Right lobe of liver (tissue), 6 donors: ENCODE measurements around the gene VWA5B2. TPM values are rescaled to one million over a fixed set of nuclear protein-coding genes. Genes with fewer than 3 reads are reported as not detected.
"Not testable (repeated sequence)": the region's sequence is repeated elsewhere in the genome, so short reads cannot be mapped to it uniquely, and the experiment has no call there.

Experiments used
- ATAC-seq, 4 donors: fragments of 200-7000 bp; cut with Tn5 transposase; one replicate each; pipeline ENCODE4 v1.9.1; 2020; ENCODE audit warnings: mild to moderate bottlenecking in 4 of 4, moderate library complexity in 4 of 4
- DNase-seq, 3 donors: peaks; one replicate each; pipeline ENCODE4 v3.0.0-alpha.2; 2020
- H3K27ac ChIP-seq, 3 donors: fragments of 200-600 bp; one replicate each; pipeline ENCODE4 v1.8.0; 2022
- H3K27me3 ChIP-seq, 2 donors: fragments of 200-600 bp; one replicate each; pipeline ENCODE4 v1.8.0; 2022
- H3K36me3 ChIP-seq, 4 donors: fragments of 200-600 bp; sonication (generic) in 1 of 4; one replicate each; pipeline versions ENCODE4 v1.5.1 to v1.8.0; 2017 to 2022; ENCODE audit warnings: control low read depth in 1 of 4
- H3K4me1 ChIP-seq, 4 donors: fragments of 200-600 bp; sonication (generic) in 1 of 4; one replicate each; pipeline versions ENCODE4 v1.5.1 to v1.8.0; 2017 to 2022; ENCODE audit warnings: control low read depth in 1 of 4
- H3K4me3 ChIP-seq, 3 donors: fragments of 200-600 bp; one replicate each; pipeline ENCODE4 v1.8.0; 2022
- H3K9me3 ChIP-seq, 4 donors: fragments of 200-600 bp; sonication (generic) in 1 of 4; one replicate each; pipeline versions ENCODE4 v1.5.1 to v1.8.0; 2017 to 2022; ENCODE audit warnings: control low read depth in 1 of 4
- POLR2A ChIP-seq: fragments of 450-650 bp; IDR thresholded peaks from one replicate; pipeline ENCODE4 v1.6.1; 2017; ENCODE audit warnings: antibody characterized with exemption, mild to moderate bottlenecking
- WGBS: methylation state at CpG from one replicate; pipeline ENCODE4 v1.1.6; 2018; ENCODE audit warnings: low coverage, low lambda C conversion rate; ENCODE audit not compliant: insufficient coverage; ENCODE audit errors: missing lambda C conversion rate; 5-methylcytosine and 5-hydroxymethylcytosine counted together
- intact Hi-C, 2 donors: fragments of 100-400 bp; cut with DNase I; formaldehyde crosslinking; loops; one replicate each; pipeline versions ENCODE4 v1.11.2 to v1.14.1; 2022
- total RNA-seq, 6 experiments: library from RNA; depleted of rRNA in 2 of 6; stranded (reverse); fragments of >200 nt in 2 of 6; fragmentation: NEBNext Ultra II Directional in 3 of 6; extraction: Animal tissue kit (Norgen Biotek cat#: 25700) in 3 of 6; gene quantifications; one replicate each; pipeline versions ENCODE4 v1.1.0 to v1.2.4, GENCODE V29; 2016 to 2023
- TF ChIP-seq, protein P1 (sequence below), 4 donors: fragments of 200-600 bp in 3 of 4; fragments of 450-650 bp in 1 of 4; IDR thresholded peaks; one replicate each; pipeline versions ENCODE4 v1.5.1 to v1.8.0; 2016 to 2022; ENCODE audit warnings: antibody characterized with exemption in 4 of 4, mild to moderate bottlenecking in 2 of 4
- donor health status: DM: no; HTN: yes; CAD: no.
- donor health status: DM: no; HTN: no; CAD: no.
- donor health status: DM: no; HTN: no; CAD: no.
- donor health status: DM: no; HTN: yes; CAD: no.
- donor health status: DM: no; HTN: yes; CAD: no.

The VWA5B2 gene
- total RNA-seq, 6 experiments from 2014 or later, result 0.21 to 0.59 (median 0.25) TPM; not detected in 3

DNA sequence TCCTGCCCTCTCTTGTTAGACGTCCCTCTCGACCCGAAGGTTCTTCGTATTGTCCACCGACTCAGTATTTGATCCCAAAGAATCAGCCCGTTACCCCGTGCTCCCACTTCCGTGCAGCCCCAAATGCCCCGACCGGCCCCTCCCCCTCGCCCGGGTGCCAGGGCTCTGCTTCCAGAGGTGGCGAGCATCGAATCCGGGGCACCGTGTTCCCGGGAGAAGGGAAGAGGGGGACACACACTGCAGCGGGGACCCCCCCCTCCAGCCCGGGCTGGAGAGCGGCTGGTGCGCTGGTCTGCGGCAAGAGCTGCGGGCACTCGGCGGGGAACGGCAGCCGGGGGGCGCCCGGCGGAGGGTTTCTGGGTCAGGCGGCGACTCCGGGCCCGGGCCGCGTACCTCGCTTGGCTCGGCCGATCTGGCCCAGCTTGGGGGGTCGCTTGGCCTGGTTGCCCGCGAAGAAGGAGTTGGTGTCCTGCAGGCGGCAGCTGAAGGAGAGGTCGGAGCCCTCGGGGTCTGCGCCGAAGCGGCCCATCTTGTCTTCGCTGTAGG lies 31.4 kb downstream of the VWA5B2 start:
- no peaks in the 10 kb centered on the region for H3K27me3 ChIP-seq
- 2% methylated on average over 12 of the region's 49 CpGs for WGBS
- H3K27ac ChIP-seq, result no peak overlapping the region
- peak overlapping the region in 2 of 3 donors; percentile 32 to 42 for H3K4me3 ChIP-seq
- peaks cover 0 to 19% (median 0%) of the 10 kb centered on the region in 4 donors for H3K4me1 ChIP-seq
- H3K36me3 ChIP-seq, result no peaks in the 10 kb centered on the region
- DNase-seq (peak in 1 of 3 donors; percentile 45), ATAC-seq (no peak)
- H3K9me3 ChIP-seq, result no peaks in the 10 kb centered on the region
- no peak for TF ChIP-seq POLR2A
- TF ChIP-seq, protein P1, sequence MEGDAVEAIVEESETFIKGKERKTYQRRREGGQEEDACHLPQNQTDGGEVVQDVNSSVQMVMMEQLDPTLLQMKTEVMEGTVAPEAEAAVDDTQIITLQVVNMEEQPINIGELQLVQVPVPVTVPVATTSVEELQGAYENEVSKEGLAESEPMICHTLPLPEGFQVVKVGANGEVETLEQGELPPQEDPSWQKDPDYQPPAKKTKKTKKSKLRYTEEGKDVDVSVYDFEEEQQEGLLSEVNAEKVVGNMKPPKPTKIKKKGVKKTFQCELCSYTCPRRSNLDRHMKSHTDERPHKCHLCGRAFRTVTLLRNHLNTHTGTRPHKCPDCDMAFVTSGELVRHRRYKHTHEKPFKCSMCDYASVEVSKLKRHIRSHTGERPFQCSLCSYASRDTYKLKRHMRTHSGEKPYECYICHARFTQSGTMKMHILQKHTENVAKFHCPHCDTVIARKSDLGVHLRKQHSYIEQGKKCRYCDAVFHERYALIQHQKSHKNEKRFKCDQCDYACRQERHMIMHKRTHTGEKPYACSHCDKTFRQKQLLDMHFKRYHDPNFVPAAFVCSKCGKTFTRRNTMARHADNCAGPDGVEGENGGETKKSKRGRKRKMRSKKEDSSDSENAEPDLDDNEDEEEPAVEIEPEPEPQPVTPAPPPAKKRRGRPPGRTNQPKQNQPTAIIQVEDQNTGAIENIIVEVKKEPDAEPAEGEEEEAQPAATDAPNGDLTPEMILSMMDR (IDR thresholded peaks at IDR 0.05), result no peak
- intact Hi-C loops, result no loop called here

- intact Hi-C loops, result no loop called here
- ATAC-seq (peak; percentile 78 to 94 (median 90)), DNase-seq (peak; percentile 75 to 90 (median 79))
- TF ChIP-seq, protein P1 (IDR thresholded peaks at IDR 0.05), result no peak
- no peak for TF ChIP-seq POLR2A
- H3K27me3 ChIP-seq, result no peaks in the 10 kb centered on the region
- no peaks in the 10 kb centered on the region for H3K9me3 ChIP-seq
- peak within 1 kb of the TSS; percentile 33 to 42 (median 41) for H3K4me3 ChIP-seq
- H3K4me1 ChIP-seq, result peaks cover 0 to 19% (median 0%) of the 10 kb centered on the region in 4 donors
- H3K27ac ChIP-seq, result no peak within 1 kb of the TSS
- H3K36me3 ChIP-seq, result no peaks in the 10 kb centered on the region
- WGBS, result 0% methylated on average over 9 of the region's 67 CpGs
These were observed 32.0 kb downstream of the VWA5B2 start, which contains the start of gene CAMK2N2 for GRCh38 chr3:184261270-184261853. TSS of gene CAMK2N2 (minus strand) at chr3:184261553. CDS start at chr3:184261285, 268 bp downstream.

GRCh38 chr3:184261854-184262763 lies 32.7 kb downstream of the VWA5B2 start:
- Histone ChIP-seq H3K27me3 (no peaks in the 10 kb centered on the region), H3K4me1 (peaks cover 0 to 19% (median 0%) of the 10 kb centered on the region in 4 donors), H3K27ac (no peak overlapping the region), H3K9me3 (no peaks in the 10 kb centered on the region), H3K4me3 (peak overlapping the region; percentile 33 to 42 (median 41)), H3K36me3 (no peaks in the 10 kb centered on the region)
- intact Hi-C loops, result no loop called here
- ATAC-seq (peak; percentile 38 to 52 (median 40)), DNase-seq (peak in 2 of 3 donors; percentile 59 to 73)
- WGBS, result 2% methylated on average over 25 of the region's 66 CpGs
- peak; percentile 19 for TF ChIP-seq POLR2A
- TF ChIP-seq, protein P1 (IDR thresholded peaks at IDR 0.05), result no peak

- Histone ChIP-seq H3K4me3 (peak overlapping the region in 1 of 3 donors; percentile 41), H3K27ac (no peak overlapping the region), H3K27me3 (no peaks in the 10 kb centered on the region), H3K4me1 (peaks cover 0 to 19% (median 0%) of the 10 kb centered on the region in 4 donors), H3K36me3 (no peaks in the 10 kb centered on the region), H3K9me3 (no peaks in the 10 kb centered on the region)
- intact Hi-C loops, result no loop called here
- ATAC-seq (no peak), DNase-seq (no peak)
- 19% methylated on average over 11 of the region's 15 CpGs for WGBS
- TF ChIP-seq, protein P1 (IDR thresholded peaks at IDR 0.05), result no peak
- no peak for TF ChIP-seq POLR2A
These were observed 33.4 kb downstream of the VWA5B2 start for GRCh38 chr3:184262764-184263179.

GRCh38 chr3:184267249-184267648 lies 37.9 kb downstream of the VWA5B2 start:
- ATAC-seq, H3K4me3 ChIP-seq, H3K36me3 ChIP-seq, H3K27me3 ChIP-seq, H3K27ac ChIP-seq, H3K9me3 ChIP-seq, H3K4me1 ChIP-seq, intact Hi-C loops, DNase-seq: not testable (repeated sequence)
- WGBS, result 100% methylated on average over 1 of the region's 1 CpG
